WTC11 (cell line): ENCODE measurements around the gene SLC7A6. TPM values are rescaled to one million over a fixed set of nuclear protein-coding genes. Genes with fewer than 3 reads are reported as not detected.
A peak's percentile ranks its signal among the peaks of the same experiment; 100 is the strongest.

ENCODE experiments used
- AFF4 ChIP-seq: sonication (generic); formaldehyde crosslinking; IDR thresholded peaks from 2 replicates; pipeline ENCODE4 v1.8.1; 2023; ENCODE audit warnings: mild to moderate bottlenecking, missing genetic modification reagents, borderline replicate concordance
- ARID4B ChIP-seq: sonication (generic); formaldehyde crosslinking; IDR thresholded peaks from 2 replicates; pipeline ENCODE4 v1.8.0; 2023; ENCODE audit warnings: missing genetic modification reagents, mild to moderate bottlenecking, borderline replicate concordance
- CBFB ChIP-seq: sonication (generic); formaldehyde crosslinking; IDR thresholded peaks from 2 replicates; pipeline ENCODE4 v1.8.1; 2022; ENCODE audit warnings: mild to moderate bottlenecking, low read depth, missing genetic modification reagents
- CDX4 ChIP-seq: fragments of 250-450 bp; sonication (Bioruptor Pico); IDR thresholded peaks from 2 replicates; pipeline ENCODE4 v1.9.0; 2021; ENCODE audit warnings: moderate library complexity, mild to moderate bottlenecking, inconsistent platforms, borderline replicate concordance
- EMX1 ChIP-seq: fragments of 250-450 bp; sonication (Bioruptor Pico); IDR thresholded peaks from 2 replicates; pipeline ENCODE4 v1.8.0; 2021; ENCODE audit warnings: mild to moderate bottlenecking
- ETV6 ChIP-seq: sonication (generic); formaldehyde crosslinking; IDR thresholded peaks from 2 replicates; pipeline ENCODE4 v1.8.1; 2022; ENCODE audit warnings: mild to moderate bottlenecking, missing genetic modification reagents
- FOXP1 ChIP-seq: sonication (generic); formaldehyde crosslinking; IDR thresholded peaks from 2 replicates; pipeline ENCODE4 v1.8.0; 2022; ENCODE audit warnings: missing genetic modification reagents, mild to moderate bottlenecking, moderate library complexity, borderline replicate concordance
- IRF2 ChIP-seq: sonication (generic); formaldehyde crosslinking; IDR thresholded peaks from 2 replicates; pipeline ENCODE4 v1.8.0; 2022; ENCODE audit warnings: low read depth, missing genetic modification reagents, borderline replicate concordance
- JAZF1 ChIP-seq: fragments of 250-450 bp; sonication (Bioruptor Pico); IDR thresholded peaks from 2 replicates; pipeline ENCODE4 v1.9.0; 2021; ENCODE audit warnings: moderate library complexity, mild to moderate bottlenecking, inconsistent platforms
- MAX ChIP-seq: sonication (generic); formaldehyde crosslinking; IDR thresholded peaks from 2 replicates; pipeline ENCODE4 v1.8.0; 2022; ENCODE audit warnings: mild to moderate bottlenecking, missing genetic modification reagents
- NFATC4 ChIP-seq: fragments of 250-450 bp; sonication (Bioruptor Pico); IDR thresholded peaks from 2 replicates; pipeline ENCODE4 v1.9.0; 2021; ENCODE audit warnings: mild to moderate bottlenecking
- NFE2L1 ChIP-seq: sonication (generic); formaldehyde crosslinking; IDR thresholded peaks from 2 replicates; pipeline ENCODE4 v1.8.1; 2023; ENCODE audit warnings: missing genetic modification reagents
- OVOL2 ChIP-seq: fragments of 250-450 bp; sonication (Bioruptor Pico); IDR thresholded peaks from 2 replicates; pipeline ENCODE4 v1.9.0; 2021; ENCODE audit warnings: mild to moderate bottlenecking, borderline replicate concordance
- PRDM15 ChIP-seq: sonication (generic); formaldehyde crosslinking; IDR thresholded peaks from 2 replicates; pipeline ENCODE4 v1.8.0; 2022; ENCODE audit warnings: missing genetic modification reagents
- USF2 ChIP-seq: sonication (generic); formaldehyde crosslinking; IDR thresholded peaks from 2 replicates; pipeline ENCODE4 v1.8.1; 2023; ENCODE audit warnings: mild to moderate bottlenecking, missing genetic modification reagents, moderate library complexity
- ZBTB21 ChIP-seq: sonication (generic); formaldehyde crosslinking; IDR thresholded peaks from 2 replicates; pipeline ENCODE4 v1.8.1; 2023; ENCODE audit warnings: mild to moderate bottlenecking, missing genetic modification reagents, borderline replicate concordance
- ZBTB43 ChIP-seq: sonication (generic); formaldehyde crosslinking; IDR thresholded peaks from 2 replicates; pipeline ENCODE4 v1.8.1; 2023; ENCODE audit warnings: mild to moderate bottlenecking, missing genetic modification reagents
- ZMAT4 ChIP-seq: fragments of 250-450 bp; sonication (Bioruptor Pico); IDR thresholded peaks from 2 replicates; pipeline ENCODE4 v1.9.0; 2021; ENCODE audit warnings: mild to moderate bottlenecking
- total RNA-seq: library from RNA; stranded (reverse); gene quantifications from 3 replicates; pipeline ENCODE4 v1.2.3, GENCODE V29; 2021
- TF ChIP-seq, protein P1 (sequence below): sonication (generic); formaldehyde crosslinking; IDR thresholded peaks from 2 replicates; pipeline ENCODE4 v1.8.0; 2022; ENCODE audit warnings: mild to moderate bottlenecking, missing genetic modification reagents
- TF ChIP-seq, protein P2 (sequence below): sonication (generic); formaldehyde crosslinking; IDR thresholded peaks from 2 replicates; pipeline ENCODE4 v1.8.0; 2023; ENCODE audit warnings: missing genetic modification reagents

The SLC7A6 gene
- total RNA-seq, 1 experiment from 2014 or later, result 27.4 TPM

DNA sequence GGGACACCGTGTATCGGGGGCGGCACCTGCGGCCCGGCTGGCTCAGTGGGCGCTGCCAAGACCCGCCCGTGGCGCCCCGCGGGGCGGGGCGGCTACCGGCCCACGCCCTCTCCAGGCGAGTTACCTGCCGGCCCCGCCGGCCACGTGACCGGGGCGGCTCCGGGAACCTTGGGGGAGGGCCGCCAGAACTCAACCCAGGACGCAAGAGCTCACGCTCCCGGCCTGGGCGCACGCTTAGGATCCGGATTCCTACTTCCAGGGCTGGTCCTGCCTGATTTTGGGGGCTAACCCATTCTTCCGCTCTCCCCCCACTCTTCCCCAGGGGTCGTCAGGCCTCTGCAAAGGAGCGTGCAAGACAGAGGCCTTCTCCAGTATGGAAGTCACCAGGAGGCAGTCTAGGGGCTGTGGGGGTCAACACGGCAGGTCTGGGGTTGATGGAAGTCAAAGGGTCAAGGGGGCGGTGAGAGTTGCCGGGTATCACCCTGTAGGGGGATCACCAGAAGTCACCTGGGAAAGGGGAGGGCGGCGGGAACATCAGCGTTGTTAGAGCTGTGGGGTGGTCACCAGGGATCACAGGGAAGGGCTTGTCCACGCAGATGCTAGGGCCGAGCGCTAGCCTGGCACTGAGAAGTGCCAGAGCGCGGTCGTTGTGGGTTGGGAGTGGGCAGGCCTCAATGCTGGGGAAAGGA is 28.0 kb upstream of the SLC7A6 start (continued):
- 0 out of 2 replicates have a peak, but pooled peaks have one; percentile 23 for TF ChIP-seq ARID4B (CRISPR knock-in tag)
- 0 out of 2 replicates have a peak, but pooled peaks have one; percentile 63 for TF ChIP-seq CBFB
- no peak for TF ChIP-seq FOXP1 (CRISPR knock-in tag)
- 0 out of 2 replicates have a peak, but pooled peaks have one; percentile 30 for TF ChIP-seq NFATC4
- TF ChIP-seq, protein P1, sequence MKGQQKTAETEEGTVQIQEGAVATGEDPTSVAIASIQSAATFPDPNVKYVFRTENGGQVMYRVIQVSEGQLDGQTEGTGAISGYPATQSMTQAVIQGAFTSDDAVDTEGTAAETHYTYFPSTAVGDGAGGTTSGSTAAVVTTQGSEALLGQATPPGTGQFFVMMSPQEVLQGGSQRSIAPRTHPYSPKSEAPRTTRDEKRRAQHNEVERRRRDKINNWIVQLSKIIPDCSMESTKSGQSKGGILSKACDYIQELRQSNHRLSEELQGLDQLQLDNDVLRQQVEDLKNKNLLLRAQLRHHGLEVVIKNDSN (CRISPR knock-in tag), result peak; percentile 94
- TF ChIP-seq NFE2L1, result 0 out of 2 replicates have a peak, but pooled peaks have one; percentile 8
- peak; percentile 51; the same call in 1 of the 2 replicates for TF ChIP-seq MAX (CRISPR knock-in tag)
- TF ChIP-seq ZBTB43 (CRISPR knock-in tag), result no peak
- no peak for TF ChIP-seq OVOL2 (CRISPR knock-in tag)
- 0 out of 2 replicates have a peak, but pooled peaks have one; percentile 7 for TF ChIP-seq AFF4 (CRISPR knock-in tag)
- peak; percentile 47; the same call in 1 of the 2 replicates for TF ChIP-seq PRDM15 (CRISPR knock-in tag)
- peak; percentile 27; the same call in 1 of the 2 replicates for TF ChIP-seq ZBTB21
- no peak for TF ChIP-seq IRF2 (CRISPR knock-in tag)
- TF ChIP-seq JAZF1 (CRISPR knock-in tag), result no peak
- TF ChIP-seq, protein P2, sequence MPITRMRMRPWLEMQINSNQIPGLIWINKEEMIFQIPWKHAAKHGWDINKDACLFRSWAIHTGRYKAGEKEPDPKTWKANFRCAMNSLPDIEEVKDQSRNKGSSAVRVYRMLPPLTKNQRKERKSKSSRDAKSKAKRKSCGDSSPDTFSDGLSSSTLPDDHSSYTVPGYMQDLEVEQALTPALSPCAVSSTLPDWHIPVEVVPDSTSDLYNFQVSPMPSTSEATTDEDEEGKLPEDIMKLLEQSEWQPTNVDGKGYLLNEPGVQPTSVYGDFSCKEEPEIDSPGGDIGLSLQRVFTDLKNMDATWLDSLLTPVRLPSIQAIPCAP, result 0 out of 2 replicates have a peak, but pooled peaks have one; percentile 14
- TF ChIP-seq ZMAT4, result no peak
- peak; percentile 79 for TF ChIP-seq ETV6
- TF ChIP-seq CDX4, result no peak
- TF ChIP-seq USF2 (CRISPR knock-in tag), result peak; percentile 97
- TF ChIP-seq EMX1 (CRISPR knock-in tag), result peak; percentile 61; the same call in 1 of the 2 replicates
